COLO668 (cell line): ENCODE results near the gene KLHDC4.
A peak's percentile ranks its signal among the peaks of the same experiment; 100 is the strongest.
"Not testable (repeated sequence)": the region's sequence is repeated elsewhere in the genome, so short reads cannot be mapped to it uniquely, and the experiment has no call there.

Experiments
- DNase-seq: peaks from one replicate; lab custom pipeline; 2025; ENCODE audit not compliant: unreplicated experiment; lab: John Stamatoyannopoulos, UW

Gene KLHDC4

DNA sequence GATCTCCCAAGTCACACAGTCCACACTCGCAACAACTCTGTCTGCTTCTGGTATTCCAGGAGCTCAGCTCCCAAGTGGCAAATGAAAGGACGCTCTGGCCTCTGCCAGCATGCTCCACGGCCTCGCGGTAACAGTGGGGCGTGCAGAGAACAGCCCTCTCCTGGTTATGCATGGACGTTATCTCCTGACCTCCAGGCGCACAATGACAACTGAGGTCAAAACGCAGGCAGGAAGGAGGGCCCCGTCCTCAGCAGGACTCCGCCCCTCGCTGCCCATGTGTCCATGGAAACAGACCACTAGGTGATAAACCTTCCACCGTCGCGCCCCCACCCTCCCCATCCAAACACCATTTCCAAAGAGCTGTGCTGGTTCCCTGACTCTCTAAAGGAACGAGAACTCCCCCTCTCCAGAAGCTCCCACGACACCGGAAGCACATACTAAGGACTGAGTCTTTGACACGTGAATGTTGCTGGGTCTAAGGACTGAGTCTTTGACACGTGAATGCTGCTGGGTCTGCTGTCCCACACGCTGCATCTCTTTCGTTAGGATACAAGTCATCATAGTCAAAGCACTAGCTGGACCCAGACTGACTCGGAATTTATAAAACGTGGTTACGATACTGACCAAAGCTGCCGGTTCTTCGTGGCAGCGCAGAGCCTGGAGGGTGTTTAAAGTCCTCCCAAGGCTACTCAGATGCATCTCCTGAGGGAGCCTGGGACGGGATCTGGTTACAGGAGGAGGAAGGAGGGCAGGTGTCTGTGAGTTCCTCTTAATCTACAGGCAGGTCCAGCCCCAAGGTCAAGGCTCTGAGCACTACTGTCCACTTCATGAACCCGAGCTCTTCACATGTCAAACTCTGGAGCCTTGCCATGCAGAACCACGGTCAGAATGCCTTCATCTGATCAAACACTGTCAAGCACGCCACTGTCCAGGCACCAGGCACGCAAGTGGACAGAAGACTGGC is 43.9 kb downstream of the KLHDC4 start:
- DNase-seq: no peak

DNA sequence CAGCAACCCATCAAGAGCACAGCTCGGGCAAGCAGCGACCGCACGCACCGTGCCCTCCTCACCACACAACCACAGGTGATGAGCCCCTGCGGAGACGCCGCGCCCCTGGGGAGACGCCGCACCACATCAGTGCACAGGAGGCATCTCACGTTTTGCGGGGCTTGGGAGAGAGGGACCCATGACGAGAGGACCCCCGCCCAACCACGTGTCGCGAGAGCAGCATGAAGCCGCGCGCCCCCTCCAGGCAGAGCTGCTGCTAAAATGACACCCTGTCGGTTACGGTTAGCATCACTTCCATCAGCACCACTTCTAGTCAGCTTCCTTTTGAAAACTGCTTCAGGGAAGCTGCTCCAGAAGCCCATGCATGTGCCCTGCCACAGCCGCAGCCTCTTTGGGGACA is 45.3 kb downstream of the KLHDC4 start:
- no peak for DNase-seq

DNA sequence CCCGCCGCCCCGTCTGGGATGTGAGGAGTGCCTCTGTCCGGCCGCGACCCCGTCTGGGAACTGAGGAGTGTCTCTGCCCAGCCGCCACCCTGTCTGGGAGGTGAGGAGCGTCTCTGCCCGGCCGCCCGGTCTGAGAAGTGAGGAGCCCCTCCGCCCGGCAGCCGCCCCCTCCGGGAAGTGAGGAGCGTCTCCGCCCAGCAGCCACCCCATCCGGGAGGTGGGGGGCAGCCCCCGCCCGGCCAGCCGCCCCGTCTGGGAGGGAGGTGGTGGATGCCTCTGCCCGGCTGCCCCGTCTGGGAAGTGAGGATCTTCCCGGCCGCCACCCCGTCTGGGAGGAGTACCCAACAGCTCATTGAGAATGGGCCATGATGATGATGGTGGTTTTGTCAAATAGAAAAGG is 47.0 kb downstream of the KLHDC4 start:
- DNase-seq: not testable (repeated sequence)

DNA sequence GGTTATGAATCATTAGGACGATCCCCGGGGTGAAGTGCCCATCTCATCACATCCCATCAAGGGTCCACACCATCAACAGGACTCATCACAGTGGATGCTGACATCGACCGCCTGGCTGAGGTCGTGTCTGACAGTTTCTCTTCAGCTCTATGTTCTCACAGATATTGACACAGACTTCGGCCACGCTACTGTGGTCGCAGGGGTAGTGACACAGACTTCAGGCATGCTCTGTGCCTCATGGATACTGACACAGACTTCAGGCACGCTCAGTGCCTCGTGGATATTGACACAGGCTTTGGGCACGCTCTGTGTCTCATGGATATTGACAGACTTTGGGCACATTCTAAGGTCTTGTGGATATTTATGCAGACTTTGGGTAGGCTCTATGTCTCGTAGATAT is 50.1 kb downstream of the KLHDC4 start:
- no peak for DNase-seq

DNA sequence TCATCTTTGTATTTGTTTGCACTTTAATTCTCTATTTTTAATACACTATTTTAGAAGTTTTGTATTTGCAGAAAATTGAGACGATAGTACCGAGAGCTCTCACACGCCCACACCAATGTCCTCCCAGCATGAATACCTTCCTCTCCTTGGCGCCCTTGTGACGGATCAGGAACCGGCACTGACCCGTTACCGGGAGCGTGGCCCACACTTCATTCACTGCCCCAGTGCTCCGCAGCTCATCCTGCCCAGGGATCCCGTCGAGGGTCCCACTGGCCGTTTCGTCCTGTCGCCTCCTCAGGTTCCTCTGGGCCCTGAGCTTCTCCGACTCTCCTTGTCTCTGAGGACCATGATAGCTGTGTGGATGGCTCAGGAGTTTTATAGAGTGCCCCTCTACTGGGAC is 50.6 kb downstream of the KLHDC4 start:
- DNase-seq: no peak

DNA sequence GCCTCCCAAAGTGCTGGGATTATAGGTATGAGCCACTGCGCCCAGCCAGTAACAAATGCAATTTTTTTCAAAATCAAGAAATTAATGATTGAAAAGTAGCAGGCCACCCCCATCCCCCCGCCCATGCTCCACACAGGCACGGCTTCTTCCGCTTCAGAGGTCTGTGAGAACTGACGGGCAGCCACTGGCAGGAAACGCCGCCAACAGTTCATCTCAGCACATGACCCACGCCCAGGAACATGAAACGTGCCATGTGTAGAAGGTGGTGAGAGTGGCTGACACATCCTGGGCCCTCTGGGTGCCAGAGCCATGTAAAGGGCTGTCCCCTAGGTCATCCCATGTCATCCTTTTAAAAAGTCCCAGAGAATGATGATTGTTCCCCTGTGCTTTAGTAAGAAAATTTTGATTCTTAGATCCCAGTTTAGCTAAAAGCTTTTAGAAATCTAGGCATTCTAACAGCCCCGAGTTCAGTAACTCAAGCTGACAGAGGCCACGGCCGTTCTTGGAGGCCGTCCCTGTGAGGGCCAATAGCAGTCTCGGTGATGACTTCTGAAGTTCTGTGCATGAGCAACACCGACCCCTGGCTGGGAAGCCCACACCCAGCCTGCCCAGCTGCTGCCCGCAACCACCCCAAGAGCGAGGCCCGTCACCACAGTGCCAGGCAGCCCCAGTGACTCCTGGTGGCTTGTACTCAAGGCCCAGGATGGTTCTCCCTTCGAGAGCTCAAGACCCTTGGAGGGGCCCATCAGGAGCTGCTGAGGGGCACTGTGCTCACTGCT is 52.1 kb downstream of the KLHDC4 start:
- DNase-seq: no peak

DNA sequence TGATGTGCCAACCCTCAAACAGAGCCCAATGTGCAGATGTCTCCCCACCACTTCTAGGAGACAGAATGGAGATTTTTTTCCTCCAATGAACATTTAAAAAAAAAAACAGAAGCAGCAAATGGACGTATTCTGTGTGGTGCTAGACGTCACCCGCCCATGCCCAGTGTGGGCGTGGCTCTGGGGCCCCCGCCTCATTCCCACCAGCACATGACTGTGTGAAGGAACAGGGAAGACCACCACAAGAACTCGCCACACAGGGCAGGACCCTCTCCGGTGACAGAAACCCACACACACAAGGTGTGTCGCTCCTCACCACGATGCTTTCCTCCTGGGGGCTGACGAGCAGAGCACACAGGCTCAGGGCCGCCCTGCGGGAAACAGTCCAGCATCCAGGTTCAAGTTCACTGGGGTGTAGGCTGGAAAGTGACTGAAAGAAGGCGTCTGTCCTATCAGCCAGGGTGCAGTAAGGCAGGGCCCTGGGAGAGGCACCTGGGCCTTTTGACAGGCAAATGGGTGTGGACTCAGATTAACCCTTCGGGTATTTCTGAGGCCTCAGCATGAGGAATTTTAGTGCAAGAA is 53.5 kb downstream of the KLHDC4 start:
- DNase-seq: no peak

DNA sequence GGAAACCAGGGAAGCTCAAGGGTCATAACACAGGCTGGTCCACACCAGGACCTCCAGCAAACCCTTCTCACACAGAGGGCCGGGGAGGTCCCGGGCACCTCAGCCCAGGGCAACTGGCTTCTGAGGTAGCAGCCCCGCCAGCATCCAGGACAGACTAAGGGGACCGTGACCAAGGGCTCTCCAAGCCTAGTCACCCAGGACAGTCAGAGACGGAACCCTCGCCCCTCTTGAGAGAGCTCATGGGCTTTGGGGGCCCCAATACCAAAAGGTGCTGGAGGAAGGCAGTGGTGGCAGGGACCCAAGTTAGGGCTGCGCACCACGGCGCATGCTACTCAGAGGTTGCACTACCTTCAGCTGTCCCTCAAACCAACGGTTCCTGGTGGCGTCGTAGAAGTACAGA is 54.9 kb downstream of the KLHDC4 start:
- DNase-seq: no peak

DNA sequence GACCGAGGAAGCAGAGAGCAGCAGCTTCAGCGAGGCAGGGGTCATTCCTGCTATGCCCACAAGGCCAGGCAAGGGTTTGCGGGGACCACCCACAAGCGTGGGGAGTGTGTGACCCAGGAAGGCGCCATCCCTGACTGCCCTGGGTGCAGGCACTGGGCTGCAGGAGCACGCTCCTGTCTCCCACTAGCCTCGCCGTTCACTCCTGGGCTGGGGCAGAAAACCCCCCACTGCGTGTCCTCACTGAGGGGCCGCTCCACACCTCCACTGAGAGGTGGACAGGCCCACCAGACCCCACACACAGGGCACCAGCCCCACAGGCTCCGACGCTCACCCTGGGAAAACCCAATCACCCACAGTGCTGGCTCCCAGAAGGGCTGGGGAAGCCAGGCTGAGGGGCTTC is 56.1 kb downstream of the KLHDC4 start:
- DNase-seq: no peak

DNA sequence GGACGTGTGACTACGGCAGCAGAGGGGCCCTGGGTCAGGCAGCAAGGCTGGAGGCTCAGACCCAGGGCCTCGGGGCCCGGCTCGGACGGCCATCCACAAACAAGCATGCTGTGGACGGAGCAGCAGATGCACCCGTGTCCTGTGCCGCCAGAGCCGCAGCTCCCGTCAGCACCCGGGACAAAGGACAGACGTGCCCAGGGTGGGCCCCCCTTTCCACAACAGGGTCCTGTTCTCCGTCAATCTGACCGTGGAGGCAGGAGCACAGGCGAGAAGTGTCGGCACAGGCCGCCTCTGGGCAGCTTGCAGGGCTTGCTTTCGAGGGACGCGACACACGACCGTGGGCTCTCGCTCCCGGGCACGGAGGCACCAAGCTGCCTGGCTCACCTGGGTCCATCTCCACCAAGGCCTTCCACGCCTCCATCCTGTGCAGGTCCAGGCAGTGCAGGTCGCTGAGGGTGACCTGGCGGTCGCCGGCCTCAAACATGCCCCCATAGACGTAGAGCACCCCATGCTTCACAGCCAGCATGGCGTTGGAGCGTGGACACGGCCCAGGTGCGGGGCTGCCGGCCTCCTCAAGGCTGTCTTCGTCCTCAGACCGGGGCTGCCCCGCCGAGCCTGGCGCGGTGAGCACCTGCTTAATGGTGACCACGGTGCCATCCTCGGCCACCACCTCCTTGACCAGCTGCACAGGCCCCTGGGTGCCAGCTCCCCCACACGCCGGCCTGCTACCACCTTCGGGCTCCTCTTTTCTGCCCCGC is 56.7 kb downstream of the KLHDC4 start:
- DNase-seq: no peak

DNA sequence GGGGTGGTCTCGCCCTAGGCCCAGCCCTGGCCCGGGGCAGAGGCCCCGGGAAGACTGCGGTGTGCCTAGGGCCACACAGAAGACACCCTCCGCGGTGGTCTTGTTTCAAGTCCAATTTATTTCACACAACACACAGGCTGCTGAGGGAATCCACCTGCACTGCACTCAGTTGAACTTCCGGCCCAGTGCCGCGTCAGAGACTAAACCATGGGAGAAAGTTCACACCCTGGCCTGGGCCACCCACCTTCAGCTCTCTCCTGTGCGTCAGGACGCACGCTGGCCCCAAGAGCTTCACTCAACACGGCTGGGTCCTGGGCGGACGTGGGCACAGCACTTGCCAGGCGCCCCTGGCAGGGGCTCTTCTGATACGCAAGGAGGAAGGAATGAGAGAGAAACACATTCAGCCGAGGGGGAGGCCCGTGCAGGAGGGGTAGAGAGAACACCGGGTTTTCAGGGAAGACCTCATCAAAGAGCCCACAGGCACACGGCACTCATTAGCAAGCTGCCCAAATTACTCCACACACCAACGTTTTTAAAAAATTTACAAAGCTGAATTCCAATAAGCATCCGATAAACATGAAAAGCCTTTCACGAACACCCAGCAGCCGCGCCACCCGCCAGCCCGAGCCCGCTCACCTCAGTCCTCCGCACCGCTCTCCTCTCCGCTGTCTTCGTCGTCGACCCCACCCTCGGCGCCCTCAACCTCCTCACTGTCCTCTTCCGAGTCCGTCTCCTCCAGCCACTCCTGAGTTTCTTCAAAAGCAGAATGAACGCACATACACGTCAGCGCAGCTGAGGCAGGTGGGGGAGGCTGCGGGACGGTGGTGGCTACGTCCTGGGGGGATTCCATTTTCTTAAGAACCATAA is 57.8 kb downstream of the KLHDC4 start:
- DNase-seq: no peak

DNA sequence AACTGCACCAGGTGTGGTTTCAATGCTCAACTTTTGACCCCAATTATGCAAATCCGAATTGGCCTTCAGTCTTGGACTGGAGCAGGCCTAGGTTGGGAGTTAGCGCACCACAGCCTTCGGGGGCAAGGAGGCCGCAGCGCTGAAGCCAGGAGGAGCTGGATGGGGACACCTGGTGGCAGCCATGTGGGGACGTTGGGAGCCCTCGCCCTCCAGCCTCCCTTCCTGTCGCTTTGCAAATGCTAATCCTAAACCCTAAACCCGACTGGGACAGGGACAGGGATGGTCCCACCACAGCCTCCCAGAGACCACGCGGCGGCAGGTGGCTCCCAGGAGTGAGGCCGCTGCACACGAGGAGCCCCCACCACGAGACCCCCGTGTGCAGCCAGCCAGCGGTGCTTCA is 58.7 kb downstream of the KLHDC4 start:
- no peak for DNase-seq

DNA sequence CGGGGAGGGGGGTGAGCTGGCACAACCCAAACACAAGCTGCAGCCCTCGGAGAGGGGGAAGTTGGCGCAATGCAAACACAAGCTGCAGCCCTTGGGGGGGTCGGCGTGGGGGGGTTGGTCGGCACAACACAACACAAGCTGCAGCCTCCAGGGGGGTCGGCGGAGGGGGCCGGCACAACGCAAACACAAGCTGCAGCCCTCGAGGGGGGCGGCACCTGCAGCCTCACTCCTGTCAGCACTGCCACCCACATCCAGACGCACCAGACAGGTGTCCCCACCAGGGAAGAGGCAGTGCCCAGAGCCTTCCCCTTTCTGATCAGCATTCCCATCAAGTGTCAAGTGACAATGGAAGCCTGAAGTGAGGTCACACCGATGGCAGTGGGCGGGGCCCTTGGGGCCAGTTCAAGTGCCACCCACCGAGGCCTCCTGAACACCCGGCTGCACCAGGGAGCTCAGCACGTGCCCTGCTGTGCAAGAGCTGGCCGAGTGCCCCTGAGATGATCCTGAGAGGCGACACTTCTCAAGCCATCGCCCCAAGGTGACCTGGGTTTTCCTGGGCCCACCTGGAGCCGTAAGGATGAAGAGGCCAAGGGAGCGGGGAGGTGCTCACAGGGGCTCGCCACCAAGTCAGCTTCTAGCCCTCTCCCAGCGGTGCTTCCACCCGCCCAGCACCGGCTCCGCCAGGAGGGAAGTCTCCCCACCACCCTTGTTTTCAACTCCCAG is 59.3 kb downstream of the KLHDC4 start:
- peak; percentile 94 for DNase-seq

DNA sequence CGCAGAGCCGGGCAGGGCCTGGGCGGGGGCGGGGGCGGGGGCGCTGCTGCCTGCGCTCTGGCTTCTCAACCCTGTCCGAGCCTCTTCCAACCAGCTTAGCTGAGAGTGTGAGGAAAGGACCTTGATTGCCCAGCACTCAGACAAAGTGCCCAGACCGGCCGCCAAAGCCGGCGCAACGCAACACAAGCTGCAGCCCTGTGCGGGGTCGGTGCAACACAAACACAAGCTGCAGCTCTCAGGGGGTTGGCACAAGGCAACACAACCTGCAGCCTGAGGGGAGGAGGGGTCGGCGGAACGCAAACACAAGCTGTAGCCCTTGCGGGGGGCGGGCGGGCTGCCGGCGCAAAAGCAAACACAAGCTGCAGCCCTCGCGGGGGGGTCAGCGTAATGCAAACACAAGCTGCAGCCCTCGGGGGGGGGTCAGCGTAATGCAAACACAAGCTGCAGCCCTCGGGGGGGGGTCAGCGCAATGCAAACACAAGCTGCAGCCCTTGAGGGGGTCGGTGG is 60.0 kb downstream of the KLHDC4 start:
- DNase-seq: peak; percentile 74

DNA sequence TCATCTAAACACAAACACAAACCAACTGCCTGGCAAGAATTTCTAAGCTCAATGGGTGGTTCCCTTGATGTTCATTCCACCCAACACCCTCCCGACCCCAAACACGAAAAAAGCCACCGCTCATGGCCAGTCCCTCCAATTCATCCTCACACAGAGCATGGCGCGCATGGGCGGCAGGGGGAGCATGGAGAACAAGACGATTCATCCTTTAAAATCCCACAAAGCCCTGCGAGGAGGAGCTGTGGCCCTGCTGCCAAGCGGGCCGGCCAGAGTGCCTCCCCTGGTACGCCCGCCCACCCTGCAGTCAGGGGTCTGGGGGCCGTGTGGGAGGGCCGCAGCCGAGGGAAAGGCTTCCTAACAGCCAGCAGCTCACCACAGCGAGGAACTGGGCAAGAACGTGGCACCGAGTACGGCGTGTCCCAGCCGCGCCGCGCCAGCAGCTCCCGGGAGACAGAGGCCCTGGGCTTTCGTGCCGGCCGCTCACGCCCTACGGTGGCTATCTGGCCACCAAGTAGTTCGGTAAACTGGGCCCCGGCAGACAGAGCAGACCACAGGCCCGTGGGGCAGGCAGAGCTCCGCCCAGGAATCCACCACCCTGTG is 60.9 kb downstream of the KLHDC4 start:
- DNase-seq: no peak

DNA sequence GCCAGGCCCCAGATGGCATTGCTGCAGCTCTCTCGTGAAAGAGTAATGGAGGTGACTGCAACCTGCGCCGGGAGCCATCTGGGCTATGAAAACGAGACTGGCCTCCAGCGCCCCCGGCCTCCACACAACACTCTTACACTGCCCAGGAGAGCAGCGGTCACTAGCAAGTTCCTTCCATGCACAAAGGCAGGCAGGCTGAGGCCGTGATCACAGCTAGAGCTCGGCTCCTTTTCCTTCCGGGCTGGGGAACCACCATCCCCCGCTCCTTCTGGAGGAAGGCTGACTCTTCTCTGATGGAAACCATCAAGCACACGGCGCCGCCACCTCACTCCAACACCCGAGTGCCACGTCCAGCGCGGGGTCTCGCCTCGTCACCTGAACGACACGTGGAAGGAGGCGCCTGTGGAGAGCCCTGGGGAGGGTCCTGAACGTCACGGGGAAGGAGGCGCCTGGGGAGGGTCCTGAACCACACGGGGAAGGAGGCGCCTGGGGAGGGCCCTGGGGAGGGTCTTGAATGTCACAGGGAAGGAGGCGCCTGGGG is 61.9 kb downstream of the KLHDC4 start:
- DNase-seq: no peak

DNA sequence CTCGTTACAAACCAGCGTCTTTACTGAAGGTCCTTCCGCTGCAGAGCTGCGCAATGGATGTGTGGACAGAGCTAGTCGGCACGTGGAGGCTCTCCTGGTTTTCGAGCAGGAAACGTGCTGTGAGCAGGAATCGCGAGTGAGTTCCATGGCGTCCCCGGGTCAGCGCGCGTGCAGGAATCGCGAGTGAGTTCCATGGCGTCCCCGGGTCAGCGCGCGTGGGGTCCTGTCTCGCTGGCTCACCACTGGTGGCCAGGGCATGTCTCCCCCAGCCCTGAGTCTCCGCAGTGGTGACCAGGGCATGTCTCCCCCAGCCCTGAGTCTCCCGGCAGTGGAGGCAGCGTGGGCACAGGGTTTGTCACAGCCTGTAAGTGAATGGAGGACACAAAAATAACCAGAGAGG is 62.7 kb downstream of the KLHDC4 start:
- DNase-seq: no peak

DNA sequence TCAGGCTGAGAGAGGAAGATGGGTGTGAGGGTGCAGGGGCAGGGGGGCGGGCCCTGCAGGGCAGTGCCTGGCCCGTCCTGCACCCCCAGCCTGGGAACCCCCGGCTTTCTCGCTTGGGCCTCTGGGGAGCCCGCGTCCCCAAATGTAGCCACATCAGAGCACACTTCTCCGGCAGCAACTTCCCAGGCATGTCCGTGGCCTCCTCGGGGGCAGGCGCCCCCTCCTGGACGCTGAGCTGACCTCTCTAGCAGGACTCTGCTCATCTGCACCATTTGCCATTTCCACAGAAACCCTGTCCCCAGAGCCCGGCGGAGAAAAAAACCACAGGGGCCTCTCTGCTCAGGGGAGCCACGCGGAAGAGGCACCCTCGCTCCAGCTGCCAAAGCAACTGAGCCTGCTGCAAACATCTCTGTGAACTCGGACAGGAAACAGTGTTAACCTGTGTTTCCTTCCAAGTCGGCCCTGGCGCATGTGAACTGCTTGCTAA is 63.4 kb downstream of the KLHDC4 start:
- peak; percentile 23 for DNase-seq
